Mucosa of stomach (tissue), 1 donor: Measurements from ENCODE around the gene CYP27A1.

Source experiments
- H3K27me3 ChIP-seq: one replicate; pipeline ENCODE4 v1.7.0; 2013; ENCODE audit warnings: mild to moderate bottlenecking, low read length; ENCODE audit not compliant: control insufficient read depth, insufficient read depth
- H3K36me3 ChIP-seq: one replicate; pipeline ENCODE4 v1.7.0; 2013; ENCODE audit warnings: low read length; ENCODE audit not compliant: control insufficient read depth, insufficient read depth
- H3K4me1 ChIP-seq: one replicate; pipeline ENCODE4 v1.7.0; 2013; ENCODE audit warnings: mild to moderate bottlenecking, low read length; ENCODE audit not compliant: control insufficient read depth, insufficient read depth
- H3K4me3 ChIP-seq: one replicate; pipeline ENCODE4 v1.7.0; 2013; ENCODE audit warnings: low read length
- H3K9ac ChIP-seq: one replicate; pipeline ENCODE4 v1.7.0; 2013; ENCODE audit warnings: mild to moderate bottlenecking, low read length, moderate library complexity
- H3K9me3 ChIP-seq: one replicate; pipeline ENCODE4 v1.7.0; 2013; ENCODE audit warnings: mild to moderate bottlenecking, low read length, moderate library complexity; ENCODE audit not compliant: control insufficient read depth
- donor health status: Pancreatic carcinoma.

Gene CYP27A1

DNA sequence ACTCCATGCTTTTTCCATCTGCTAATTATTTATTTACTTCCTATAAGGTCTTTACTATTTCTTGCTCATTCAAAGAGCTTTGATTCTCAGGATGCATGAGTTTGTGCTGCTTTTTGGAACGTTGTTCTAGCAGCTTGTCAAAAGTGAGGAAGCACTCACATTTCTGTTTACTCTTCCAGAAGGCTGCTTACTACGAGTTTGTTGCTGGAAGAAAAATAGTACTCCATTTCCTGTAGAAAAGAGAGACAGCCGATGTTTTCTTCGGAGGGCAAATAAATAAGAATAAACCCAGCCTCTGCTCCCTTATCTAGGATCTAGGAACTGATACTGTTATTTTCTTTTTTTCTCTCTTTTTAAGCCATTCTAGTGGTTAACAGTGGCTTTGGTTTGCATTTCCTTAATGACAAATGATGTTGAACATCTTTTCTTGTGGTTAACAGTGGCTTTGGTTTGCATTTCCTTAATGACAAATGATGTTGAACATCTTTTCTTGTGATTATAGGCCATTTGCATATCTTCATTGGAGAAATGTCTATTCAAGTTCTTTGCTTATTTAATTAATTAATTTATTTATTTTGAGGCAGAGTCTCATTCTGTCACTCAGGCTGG is 20.5 kb downstream of the CYP27A1 start:
- Histone ChIP-seq H3K9me3 (no peaks in the 10 kb centered on the region), H3K36me3 (no peaks in the 10 kb centered on the region), H3K4me1 (peaks cover 20% of the 10 kb centered on the region)

DNA sequence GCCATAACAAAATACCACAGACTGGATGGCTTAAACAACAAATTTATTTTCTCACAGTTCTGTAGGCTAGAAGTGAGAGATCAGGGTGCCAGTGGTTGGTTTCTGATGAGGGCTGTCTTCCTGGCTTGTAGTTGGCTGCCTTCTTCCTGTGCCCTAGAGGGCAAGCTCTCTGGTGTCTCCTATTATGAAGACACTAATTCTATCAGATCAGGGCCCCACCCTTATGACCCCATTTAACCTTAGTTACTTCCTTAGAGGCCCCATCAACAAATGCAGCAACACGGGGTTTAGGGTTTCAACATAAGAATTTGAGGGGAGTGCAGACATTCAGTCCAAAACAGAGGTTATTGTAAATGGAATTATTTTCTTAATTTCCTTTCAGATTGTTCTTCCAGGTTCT is 22.9 kb downstream of the CYP27A1 start:
- Histone ChIP-seq H3K4me3 (no peak overlapping the region), H3K9ac (no peak overlapping the region), H3K9me3 (no peaks in the 10 kb centered on the region), H3K27me3 (no peaks in the 10 kb centered on the region), H3K4me1 (peaks cover 12% of the 10 kb centered on the region), H3K36me3 (no peaks in the 10 kb centered on the region)

More for the DNA sequence above, 20.5 kb downstream of the CYP27A1 start:
- no peak overlapping the region for H3K9ac ChIP-seq
- no peak overlapping the region for H3K4me3 ChIP-seq
- no peaks in the 10 kb centered on the region for H3K27me3 ChIP-seq

GRCh38 chr2:218805627-218806026 is 23.7 kb downstream of the CYP27A1 start:
- Histone ChIP-seq H3K9ac (no peak overlapping the region), H3K4me3 (no peak overlapping the region), H3K27me3 (no peaks in the 10 kb centered on the region), H3K9me3 (no peaks in the 10 kb centered on the region), H3K4me1 (peaks cover 12% of the 10 kb centered on the region), H3K36me3 (no peaks in the 10 kb centered on the region)

- Histone ChIP-seq H3K9me3 (no peaks in the 10 kb centered on the region), H3K27me3 (no peaks in the 10 kb centered on the region), H3K4me1 (peaks cover 12% of the 10 kb centered on the region), H3K36me3 (no peaks in the 10 kb centered on the region), H3K9ac (no peak overlapping the region), H3K4me3 (no peak overlapping the region)
These were observed 24.5 kb downstream of the CYP27A1 start for GRCh38 chr2:218806346-218806978.

DNA sequence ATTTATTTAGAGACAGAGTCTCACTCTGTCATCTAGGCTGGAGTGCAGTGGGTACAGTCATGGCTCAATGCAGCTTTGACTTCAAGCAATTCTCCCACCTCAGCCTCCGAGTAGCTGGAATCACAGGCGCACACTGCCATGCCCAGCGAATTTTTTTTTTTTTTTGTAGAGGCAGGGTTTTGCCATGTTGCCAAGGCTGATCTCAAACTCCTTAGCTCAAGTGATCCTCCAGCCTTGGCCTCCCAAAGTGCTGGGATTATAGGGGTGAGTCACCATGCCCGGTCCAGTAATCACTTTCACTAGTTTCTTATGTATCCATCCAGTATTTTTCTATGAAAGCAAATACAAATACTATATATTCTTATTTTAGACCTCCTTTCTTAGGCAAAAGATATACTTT is 25.7 kb downstream of the CYP27A1 start:
- peaks cover 12% of the 10 kb centered on the region for H3K4me1 ChIP-seq
- no peak overlapping the region for H3K9ac ChIP-seq
- H3K36me3 ChIP-seq = no peaks in the 10 kb centered on the region
- no peak overlapping the region for H3K4me3 ChIP-seq
- no peaks in the 10 kb centered on the region for H3K27me3 ChIP-seq
- no peaks in the 10 kb centered on the region for H3K9me3 ChIP-seq

GRCh38 chr2:218809515-218809914 is 27.6 kb downstream of the CYP27A1 start:
- no peaks in the 10 kb centered on the region for H3K9me3 ChIP-seq
- peaks cover 25% of the 10 kb centered on the region for H3K4me1 ChIP-seq
- no peak overlapping the region for H3K9ac ChIP-seq
- no peaks in the 10 kb centered on the region for H3K36me3 ChIP-seq
- no peaks in the 10 kb centered on the region for H3K27me3 ChIP-seq
- no peak overlapping the region for H3K4me3 ChIP-seq

GRCh38 chr2:218810256-218810655 is 28.3 kb downstream of the CYP27A1 start:
- Histone ChIP-seq H3K4me1 (peaks cover 31% of the 10 kb centered on the region), H3K9me3 (no peaks in the 10 kb centered on the region), H3K9ac (no peak overlapping the region), H3K27me3 (no peaks in the 10 kb centered on the region), H3K36me3 (no peaks in the 10 kb centered on the region), H3K4me3 (no peak overlapping the region)

- H3K4me3 ChIP-seq = no peak overlapping the region
- H3K36me3 ChIP-seq = no peaks in the 10 kb centered on the region
- H3K27me3 ChIP-seq = no peaks in the 10 kb centered on the region
- H3K4me1 ChIP-seq = peaks cover 23% of the 10 kb centered on the region
- H3K9ac ChIP-seq = no peak overlapping the region
- H3K9me3 ChIP-seq = no peaks in the 10 kb centered on the region
These were observed 29.4 kb downstream of the CYP27A1 start for GRCh38 chr2:218811382-218811781.

DNA sequence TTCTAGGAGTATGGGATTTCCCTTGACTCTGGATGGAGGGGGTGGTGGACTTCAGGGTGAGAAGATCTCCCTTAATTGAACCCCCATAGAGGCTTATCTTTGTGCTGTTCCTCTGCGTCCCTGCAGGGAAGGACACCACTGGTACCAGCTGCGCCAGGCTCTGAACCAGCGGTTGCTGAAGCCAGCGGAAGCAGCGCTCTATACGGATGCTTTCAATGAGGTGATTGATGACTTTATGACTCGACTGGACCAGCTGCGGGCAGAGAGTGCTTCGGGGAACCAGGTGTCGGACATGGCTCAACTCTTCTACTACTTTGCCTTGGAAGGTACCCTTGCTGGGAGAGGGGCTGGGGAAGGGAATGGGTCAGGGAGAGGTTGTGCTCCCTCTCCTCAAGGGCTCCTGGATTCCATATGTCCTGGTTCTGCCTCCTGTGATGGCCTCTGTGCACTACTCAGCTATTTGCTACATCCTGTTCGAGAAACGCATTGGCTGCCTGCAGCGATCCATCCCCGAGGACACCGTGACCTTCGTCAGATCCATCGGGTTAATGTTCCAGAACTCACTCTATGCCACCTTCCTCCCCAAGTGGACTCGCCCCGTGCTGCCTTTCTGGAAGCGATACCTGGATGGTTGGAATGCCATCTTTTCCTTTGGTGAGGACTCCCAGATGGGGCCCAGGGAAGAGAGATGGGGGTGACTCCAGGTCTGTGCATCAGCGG is 30.3 kb downstream of the CYP27A1 start:
- H3K4me1 ChIP-seq = peaks cover 19% of the 10 kb centered on the region
- H3K27me3 ChIP-seq = no peaks in the 10 kb centered on the region
- no peak overlapping the region for H3K4me3 ChIP-seq
- no peaks in the 10 kb centered on the region for H3K9me3 ChIP-seq
- no peak overlapping the region for H3K9ac ChIP-seq
- H3K36me3 ChIP-seq = no peaks in the 10 kb centered on the region

GRCh38 chr2:218812861-218813260 is 30.9 kb downstream of the CYP27A1 start:
- H3K4me3 ChIP-seq = no peak overlapping the region
- H3K9ac ChIP-seq = no peak overlapping the region
- no peaks in the 10 kb centered on the region for H3K27me3 ChIP-seq
- no peaks in the 10 kb centered on the region for H3K36me3 ChIP-seq
- no peaks in the 10 kb centered on the region for H3K9me3 ChIP-seq
- H3K4me1 ChIP-seq = peaks cover 19% of the 10 kb centered on the region

GRCh38 chr2:218813771-218814460 is 32.0 kb downstream of the CYP27A1 start:
- peak overlapping the region; percentile 2 for H3K9ac ChIP-seq
- H3K9me3 ChIP-seq = no peaks in the 10 kb centered on the region
- no peak overlapping the region for H3K4me3 ChIP-seq
- no peaks in the 10 kb centered on the region for H3K36me3 ChIP-seq
- H3K27me3 ChIP-seq = no peaks in the 10 kb centered on the region
- H3K4me1 ChIP-seq = peaks cover 19% of the 10 kb centered on the region
